SK-N-SH treated with all-trans-retinoic acid at 6 μM for 48 hours (cell line): ENCODE data around the gene NTN1.

Experiments
- BACH2 ChIP-seq: fragments of 250-450 bp; sonication (Bioruptor Pico); IDR thresholded peaks from 2 replicates; pipeline ENCODE4 v1.9.0; 2021; ENCODE audit warnings: mild to moderate bottlenecking, borderline replicate concordance
- ESRRG ChIP-seq: fragments of 250-450 bp; sonication (Bioruptor Pico); IDR thresholded peaks from 2 replicates; pipeline ENCODE4 v1.6.1; 2021; ENCODE audit warnings: mild to moderate bottlenecking
- PPARA ChIP-seq: fragments of 250-450 bp; sonication (Bioruptor Pico); IDR thresholded peaks from 2 replicates; pipeline ENCODE4 v1.5.0; 2020; ENCODE audit warnings: mild to moderate bottlenecking, borderline replicate concordance
- RARB ChIP-seq: fragments of 250-450 bp; sonication (Bioruptor Pico); IDR thresholded peaks from 2 replicates; pipeline ENCODE4 v1.8.0; 2021; ENCODE audit warnings: mild to moderate bottlenecking, moderate library complexity
- SNAI2 ChIP-seq: fragments of 250-450 bp; sonication (Bioruptor Pico); IDR thresholded peaks from 2 replicates; pipeline ENCODE4 v1.5.0; 2020; ENCODE audit warnings: mild to moderate bottlenecking, moderate library complexity
- TSHZ2 ChIP-seq: fragments of 250-450 bp; sonication (Bioruptor Pico); IDR thresholded peaks from 2 replicates; pipeline ENCODE4 v1.5.0; 2020; ENCODE audit warnings: mild to moderate bottlenecking, moderate library complexity
- ZFP3 ChIP-seq: fragments of 250-450 bp; sonication (Bioruptor Pico); IDR thresholded peaks from 2 replicates; pipeline ENCODE4 v1.5.0; 2020; ENCODE audit warnings: mild to moderate bottlenecking, moderate library complexity
- ZFP30 ChIP-seq: fragments of 450-650 bp; formaldehyde crosslinking; IDR thresholded peaks from 2 replicates; pipeline ENCODE4 v1.5.0; 2022; ENCODE audit warnings: mild to moderate bottlenecking, moderate library complexity

GRCh38 chr17:9016941-9017552 lies 4.3 kb upstream of the NTN1 start:
- TF ChIP-seq ESRRG (CRISPR knock-in tag) (no peak), ZFP3 (CRISPR knock-in tag) (no peak), BACH2 (CRISPR knock-in tag) (no peak), ZFP30 (CRISPR knock-in tag) (no peak), SNAI2 (CRISPR knock-in tag) (no peak), RARB (CRISPR knock-in tag) (no peak), PPARA (no peak), TSHZ2 (CRISPR knock-in tag) (no peak)
